ENCODE results near the gene SLC30A2.

GRCh38 chr1:26057189-26057588 is 11.3 kb upstream of the SLC30A2 start:
- no peak for TF ChIP-seq CTCF (conservative IDR thresholded peaks at IDR 0.05; ENCODE audit: low read depth in 2 of 2)
- no peak for TF ChIP-seq ZNF114 (CRISPR knock-in tag; IDR thresholded peaks at IDR 0.05)
- no peak for TF ChIP-seq EZH2 (IDR thresholded peaks at IDR 0.05; ENCODE audit: low read depth, unreplicated experiment)
- no peak for TF ChIP-seq CREB1 (CRISPR knock-in tag; IDR thresholded peaks at IDR 0.05; ENCODE audit: low read depth)
- TF ChIP-seq EZH2phosphoT487 (IDR thresholded peaks at IDR 0.05; ENCODE audit: unreplicated experiment), result no peak
